H9 (cell line): ENCODE results near the gene GNPDA2. TPM values are rescaled to one million over a fixed set of nuclear protein-coding genes. Genes with fewer than 3 reads are reported as not detected.

Experiments
- DNase-seq: peaks from one replicate; pipeline ENCODE4 v3.0.0-alpha.2; 2017
- H2AFZ ChIP-seq: one replicate; pipeline ENCODE4 v1.6.1; 2013; ENCODE audit warnings: mild to moderate bottlenecking, low read length, control low read depth, moderate library complexity
- H2AK5ac ChIP-seq: 2 replicates; pipeline ENCODE4 v1.6.1; 2013; ENCODE audit warnings: low read length, control low read depth, mixed read lengths; ENCODE audit not compliant: insufficient read length
- H2BK120ac ChIP-seq: one replicate; pipeline ENCODE4 v1.6.1; 2013; ENCODE audit warnings: low read depth, mild to moderate bottlenecking, low read length, control low read depth, inconsistent platforms; ENCODE audit not compliant: poor library complexity, severe bottlenecking
- H2BK12ac ChIP-seq: 2 replicates; pipeline ENCODE4 v1.6.1; 2013; ENCODE audit warnings: low read length, control low read depth, mixed read lengths, low read depth; ENCODE audit not compliant: insufficient read length
- H2BK15ac ChIP-seq: 2 replicates; pipeline ENCODE4 v1.6.1; 2013; ENCODE audit warnings: low read depth, low read length, control low read depth
- H2BK20ac ChIP-seq: one replicate; pipeline ENCODE4 v1.6.1; 2013; ENCODE audit warnings: low read depth, mild to moderate bottlenecking, low read length, control low read depth, inconsistent platforms; ENCODE audit not compliant: poor library complexity, severe bottlenecking
- H2BK5ac ChIP-seq: 2 replicates; pipeline ENCODE4 v1.6.1; 2013; ENCODE audit warnings: low read length, control low read depth, mixed read lengths; ENCODE audit not compliant: insufficient read length
- H3K14ac ChIP-seq: 2 replicates; pipeline ENCODE4 v1.6.1; 2013; ENCODE audit warnings: low read length, control low read depth; ENCODE audit not compliant: insufficient read depth
- H3K18ac ChIP-seq: 2 replicates; pipeline ENCODE4 v1.6.1; 2013; ENCODE audit warnings: low read depth, mild to moderate bottlenecking, mixed read lengths, low read length, control low read depth; ENCODE audit not compliant: insufficient read length
- H3K23ac ChIP-seq: 2 replicates; pipeline ENCODE4 v1.6.1; 2013; ENCODE audit warnings: low read length, control low read depth, mixed read lengths, low read depth; ENCODE audit not compliant: insufficient read length
- H3K23me2 ChIP-seq: 2 replicates; pipeline ENCODE4 v1.6.1; 2013; ENCODE audit warnings: low read depth, mild to moderate bottlenecking, mixed read lengths, low read length, control low read depth; ENCODE audit not compliant: insufficient read length, poor library complexity, severe bottlenecking
- H3K27ac ChIP-seq: 2 replicates; pipeline ENCODE4 v1.5.1; 2013; ENCODE audit warnings: low read length, control low read depth, mixed read lengths, low read depth; ENCODE audit not compliant: insufficient read length
- H3K27me3 ChIP-seq: 2 replicates; pipeline ENCODE4 v1.6.1; 2013; ENCODE audit warnings: low read length, control low read depth, inconsistent platforms; ENCODE audit not compliant: insufficient read depth
- H3K4ac ChIP-seq: 2 replicates; pipeline ENCODE4 v1.6.1; 2013; ENCODE audit warnings: low read depth, mild to moderate bottlenecking, control low read depth, inconsistent platforms, low read length, moderate library complexity
- H3K4me1 ChIP-seq: 2 replicates; pipeline ENCODE4 v1.6.1; 2013; ENCODE audit warnings: low read length, control low read depth, inconsistent platforms; ENCODE audit not compliant: insufficient read depth
- H3K4me2 ChIP-seq: 2 replicates; pipeline ENCODE4 v1.6.1; 2013; ENCODE audit warnings: low read length, control low read depth, mixed read lengths; ENCODE audit not compliant: insufficient read length, insufficient read depth
- H3K56ac ChIP-seq: 2 replicates; pipeline ENCODE4 v1.6.1; 2013; ENCODE audit warnings: low read depth, mild to moderate bottlenecking, mixed read lengths, low read length, control low read depth; ENCODE audit not compliant: insufficient read length
- H3K79me1 ChIP-seq: 2 replicates; pipeline ENCODE4 v1.6.1; 2013; ENCODE audit warnings: low read depth, mild to moderate bottlenecking, moderate library complexity, low read length, control low read depth, inconsistent platforms; ENCODE audit not compliant: insufficient read depth, poor library complexity, severe bottlenecking
- H3K79me2 ChIP-seq: 2 replicates; pipeline ENCODE4 v1.6.1; 2013; ENCODE audit warnings: low read length, control low read depth, inconsistent platforms; ENCODE audit not compliant: insufficient read depth
- H3K9ac ChIP-seq: 2 replicates; pipeline ENCODE4 v1.6.1; 2013; ENCODE audit warnings: low read length, control low read depth, mixed read lengths; ENCODE audit not compliant: insufficient read length; ENCODE audit errors: extremely low read depth
- H3K9me3 ChIP-seq: one replicate; pipeline ENCODE4 v1.6.1; 2013; ENCODE audit warnings: low read depth, low read length, inconsistent platforms; ENCODE audit not compliant: control insufficient read depth
- H3T11ph ChIP-seq: one replicate; pipeline ENCODE4 v1.6.1; 2013; ENCODE audit warnings: mild to moderate bottlenecking, low read length, control low read depth, inconsistent platforms
- H4K20me1 ChIP-seq: one replicate; pipeline ENCODE4 v1.6.1; 2013; ENCODE audit not compliant: control insufficient read depth, insufficient read length, insufficient read depth
- H4K5ac ChIP-seq: 2 replicates; pipeline ENCODE4 v1.6.1; 2013; ENCODE audit warnings: low read depth, mild to moderate bottlenecking, mixed read lengths, low read length, control low read depth; ENCODE audit not compliant: insufficient read length
- H4K8ac ChIP-seq: replicated peaks from 2 replicates; pipeline ENCODE4 v1.6.1; 2013; ENCODE audit warnings: low read length, control low read depth, mixed read lengths, low read depth; ENCODE audit not compliant: insufficient read length
- H4K91ac ChIP-seq: 2 replicates; pipeline ENCODE4 v1.6.1; 2013; ENCODE audit warnings: low read depth, mild to moderate bottlenecking, moderate library complexity, mixed read lengths, low read length, control low read depth; ENCODE audit not compliant: insufficient read length
- H3K27ac Mint-ChIP-seq, 3 experiments: 2 replicates in 2 of 3; 3 replicates in 1 of 3; pipeline ENCODE4 v1.8.0; 2020 to 2021; ENCODE audit warnings: mixed read lengths in 3 of 3, mild to moderate bottlenecking in 1 of 3, moderate library complexity in 1 of 3
- H3K27me3 Mint-ChIP-seq: 2 replicates; pipeline ENCODE4 v1.8.0; 2021; ENCODE audit warnings: low read depth, mild to moderate bottlenecking, moderate library complexity, mixed read lengths
- H3K36me3 Mint-ChIP-seq, 3 experiments: 2 replicates in 2 of 3; 3 replicates in 1 of 3; pipeline ENCODE4 v1.8.0; 2020 to 2021; ENCODE audit warnings: low read depth in 3 of 3, mixed read lengths in 3 of 3; ENCODE audit not compliant: insufficient read depth in 1 of 3
- H3K4me1 Mint-ChIP-seq, 2 experiments: 2 replicates each; pipeline ENCODE4 v1.8.0; 2020; ENCODE audit warnings: mixed read lengths in 2 of 2
- H3K4me3 Mint-ChIP-seq, 2 experiments: 2 replicates in 1 of 2; 3 replicates in 1 of 2; pipeline ENCODE4 v1.8.0; 2020 to 2021; ENCODE audit warnings: mild to moderate bottlenecking in 2 of 2, mixed read lengths in 2 of 2, moderate library complexity in 1 of 2
- H3K9me3 Mint-ChIP-seq, 2 experiments: 2 replicates in 1 of 2; 3 replicates in 1 of 2; pipeline ENCODE4 v1.8.0; 2020; ENCODE audit warnings: mild to moderate bottlenecking in 2 of 2, mixed read lengths in 2 of 2, moderate library complexity in 1 of 2
- CTCF ChIP-seq: fragments of 200-600 bp; sonication (generic); conservative IDR thresholded peaks from 3 replicates; pipeline ENCODE4 v1.8.0; 2021; ENCODE audit warnings: antibody characterized with exemption, mild to moderate bottlenecking
- WGBS: extraction: QIAGEN DNeasy Blood & Tissue Kit; methylation state at CpG from one replicate; pipeline ENCODE4 v1.1.7; 2013; ENCODE audit warnings: missing lambda C conversion rate, low lambda C conversion rate, mixed read lengths; ENCODE audit not compliant: insufficient read length; ENCODE audit errors: extremely low coverage; 5-methylcytosine and 5-hydroxymethylcytosine counted together
- total RNA-seq: library from RNA; stranded (reverse); gene quantifications from 2 replicates; pipeline ENCODE4 v1.2.1, GENCODE V29; 2021

The GNPDA2 gene
- total RNA-seq, 1 experiment from 2014 or later: 4.8 TPM

GRCh38 chr4:44738615-44739014, 12.3 kb upstream of the GNPDA2 start:
- H3K36me3 Mint-ChIP-seq: no peaks in the 10 kb centered on the region
- Histone ChIP-seq H2BK120ac (no peak overlapping the region), H4K20me1 (no peaks in the 10 kb centered on the region), H2BK5ac (no peak overlapping the region), H2BK12ac (no peak overlapping the region), H3K79me2 (no peaks in the 10 kb centered on the region; the same call in 1 of the 2 replicates), H3K27ac (no peak overlapping the region), H3K18ac (no peak overlapping the region), H3K9me3 (no peaks in the 10 kb centered on the region), H3K23ac (no peak overlapping the region), H2BK15ac (no peak overlapping the region), H3K4me2 (no peak overlapping the region), H2AK5ac (no peak overlapping the region), H3K9ac (no peak overlapping the region), H3K27me3 (no peaks in the 10 kb centered on the region), H3K14ac (no peak overlapping the region), H3K56ac (no peak overlapping the region), H4K91ac (no peak overlapping the region), H3T11ph (no peak overlapping the region), H3K4ac (no peak overlapping the region), H3K23me2 (no peaks in the 10 kb centered on the region), H3K79me1 (no peaks in the 10 kb centered on the region), H3K4me1 (no peaks in the 10 kb centered on the region), H4K8ac (no peak overlapping the region), H2BK20ac (no peak overlapping the region), H2AFZ (no peak overlapping the region), H4K5ac (no peak overlapping the region)
- DNase-seq: no peak
- peak; percentile 47 for TF ChIP-seq CTCF
- no CpG with 5 or more reads among the region's 2 CpGs for WGBS
- H3K27me3 Mint-ChIP-seq: peaks cover 1% of the 10 kb centered on the region; the same call in 1 of the 2 replicates
- H3K4me1 Mint-ChIP-seq: no peaks in the 10 kb centered on the region
- H3K4me3 Mint-ChIP-seq: no peak overlapping the region
- H3K9me3 Mint-ChIP-seq: no peaks in the 10 kb centered on the region
- H3K27ac Mint-ChIP-seq: no peak overlapping the region
